A673 (cell line): Measurements from ENCODE around the gene CPE. TPM values are rescaled to one million over a fixed set of nuclear protein-coding genes. Genes with fewer than 3 reads are reported as not detected.

Experiments used
- BruUV-seq: library from RNA; stranded (reverse); fragments of 400-500 nt; replicated peaks from 2 replicates; lab custom pipeline; 2021; lab: Mats Ljungman, UMichigan
- CTCF ChIA-PET: fragments of 300-600 bp; sonication (Branson Sonifier 250); formaldehyde crosslinking; loops from one replicate; lab custom pipeline; 2022; ENCODE audit warnings: antibody characterized with exemption; lab: Charles Lee
- POLR2A ChIA-PET: fragments of 300-600 bp; sonication (Branson Sonifier 250); formaldehyde crosslinking; loops from one replicate; lab custom pipeline; 2022; ENCODE audit warnings: antibody characterized with exemption; ENCODE audit not compliant: low non-redundant PET; lab: Charles Lee
- DNase-seq: peaks from one replicate; pipeline ENCODE4 v3.0.0-alpha.2; 2015; ENCODE audit warnings: low spot score
- H3K27ac ChIP-seq: fragments of 200-600 bp; sonication (generic); 2 replicates; pipeline ENCODE4 v1.5.1; 2016; ENCODE audit warnings: mixed run types, low read depth, mild to moderate bottlenecking, mixed read lengths, antibody characterized with exemption, low read length; ENCODE audit not compliant: poor library complexity, severe bottlenecking
- H3K27me3 ChIP-seq: fragments of 200-600 bp; sonication (generic); replicated peaks from 2 replicates; pipeline ENCODE4 v1.6.1; 2017; ENCODE audit warnings: mixed run types, low read depth, mild to moderate bottlenecking, mixed read lengths, antibody characterized with exemption, low read length; ENCODE audit not compliant: insufficient read depth, poor library complexity
- H3K36me3 ChIP-seq: fragments of 200-600 bp; sonication (generic); 2 replicates; pipeline ENCODE4 v1.6.1; 2016; ENCODE audit warnings: mixed run types, mild to moderate bottlenecking, mixed read lengths, antibody characterized with exemption, low read length; ENCODE audit not compliant: insufficient read depth, poor library complexity, severe bottlenecking
- H3K4me1 ChIP-seq: fragments of 200-600 bp; sonication (generic); 2 replicates; pipeline ENCODE4 v1.6.1; 2017; ENCODE audit warnings: mixed run types, mild to moderate bottlenecking, mixed read lengths, antibody characterized with exemption, low read length; ENCODE audit not compliant: insufficient read depth, poor library complexity, severe bottlenecking
- H3K4me3 ChIP-seq: fragments of 200-600 bp; sonication (generic); 2 replicates; pipeline ENCODE4 v1.5.1; 2016; ENCODE audit warnings: low read depth, mixed run types, mild to moderate bottlenecking, mixed read lengths, low read length; ENCODE audit not compliant: poor library complexity, severe bottlenecking
- H3K9me3 ChIP-seq: fragments of 200-600 bp; sonication (generic); 2 replicates; pipeline ENCODE4 v1.6.1; 2016; ENCODE audit warnings: mixed run types, low read depth, mild to moderate bottlenecking, mixed read lengths, antibody characterized with exemption, low read length; ENCODE audit not compliant: poor library complexity, severe bottlenecking
- EZH2 ChIP-seq: fragments of 200-600 bp; sonication (generic); IDR thresholded peaks from 2 replicates; pipeline ENCODE4 v1.6.1; 2017; ENCODE audit warnings: borderline replicate concordance, low read depth, mild to moderate bottlenecking, mixed read lengths, antibody characterized with exemption, low read length; ENCODE audit not compliant: poor library complexity, severe bottlenecking
- intact Hi-C: fragments of 100-400 bp; cut with micrococcal nuclease; formaldehyde crosslinking; loops from one replicate; pipeline ENCODE4 v1.10.0; 2022; ENCODE audit not compliant: unreplicated experiment
- total RNA-seq: library from RNA; stranded (reverse); gene quantifications from 2 replicates; pipeline ENCODE4 v1.2.3, GENCODE V29; 2021
- TF ChIP-seq, protein P1 (sequence below): fragments of 300-800, 200-600 bp; sonication (generic); conservative IDR thresholded peaks from 2 replicates; pipeline ENCODE4 v1.5.1; 2017; ENCODE audit warnings: low read depth, mild to moderate bottlenecking, antibody characterized with exemption, low read length, moderate library complexity, mixed read lengths

CPE gene
- total RNA-seq, 1 experiment from 2014 or later, result 27.2 TPM

DNA sequence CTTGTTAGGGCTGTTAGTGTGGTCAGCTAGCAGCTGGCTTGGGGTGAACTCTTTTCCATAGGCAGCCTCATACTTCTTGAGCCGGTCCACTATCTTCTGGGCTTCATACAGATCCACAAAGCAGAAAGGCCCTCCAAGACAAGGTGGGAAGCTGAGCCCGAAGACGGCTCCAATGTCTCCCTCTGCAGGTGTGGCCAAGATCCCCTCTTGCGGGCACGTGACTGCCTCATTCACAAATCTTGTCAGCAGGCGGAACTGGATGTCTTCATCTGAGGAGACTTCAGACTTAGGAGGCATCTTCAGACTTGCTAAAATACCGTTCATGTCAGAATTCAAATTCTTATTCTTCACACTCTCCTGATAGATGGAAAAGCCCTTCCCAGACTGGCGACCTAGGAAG lies 25.3 kb downstream of the CPE start:
- Histone ChIP-seq H3K4me1 (peaks cover 3% of the 10 kb centered on the region), H3K4me3 (no peak overlapping the region), H3K36me3 (no peaks in the 10 kb centered on the region), H3K27ac (no peak overlapping the region), H3K9me3 (no peaks in the 10 kb centered on the region), H3K27me3 (no peaks in the 10 kb centered on the region)
- ChIA-PET CTCF (no interaction called here), POLR2A (no interaction called here)
- no TSS peak for BruUV-seq
- intact Hi-C loops, result no loop called here
- TF ChIP-seq, protein P1, sequence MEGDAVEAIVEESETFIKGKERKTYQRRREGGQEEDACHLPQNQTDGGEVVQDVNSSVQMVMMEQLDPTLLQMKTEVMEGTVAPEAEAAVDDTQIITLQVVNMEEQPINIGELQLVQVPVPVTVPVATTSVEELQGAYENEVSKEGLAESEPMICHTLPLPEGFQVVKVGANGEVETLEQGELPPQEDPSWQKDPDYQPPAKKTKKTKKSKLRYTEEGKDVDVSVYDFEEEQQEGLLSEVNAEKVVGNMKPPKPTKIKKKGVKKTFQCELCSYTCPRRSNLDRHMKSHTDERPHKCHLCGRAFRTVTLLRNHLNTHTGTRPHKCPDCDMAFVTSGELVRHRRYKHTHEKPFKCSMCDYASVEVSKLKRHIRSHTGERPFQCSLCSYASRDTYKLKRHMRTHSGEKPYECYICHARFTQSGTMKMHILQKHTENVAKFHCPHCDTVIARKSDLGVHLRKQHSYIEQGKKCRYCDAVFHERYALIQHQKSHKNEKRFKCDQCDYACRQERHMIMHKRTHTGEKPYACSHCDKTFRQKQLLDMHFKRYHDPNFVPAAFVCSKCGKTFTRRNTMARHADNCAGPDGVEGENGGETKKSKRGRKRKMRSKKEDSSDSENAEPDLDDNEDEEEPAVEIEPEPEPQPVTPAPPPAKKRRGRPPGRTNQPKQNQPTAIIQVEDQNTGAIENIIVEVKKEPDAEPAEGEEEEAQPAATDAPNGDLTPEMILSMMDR, result no peak
- no peak for TF ChIP-seq EZH2
- DNase-seq, result no peak

DNA sequence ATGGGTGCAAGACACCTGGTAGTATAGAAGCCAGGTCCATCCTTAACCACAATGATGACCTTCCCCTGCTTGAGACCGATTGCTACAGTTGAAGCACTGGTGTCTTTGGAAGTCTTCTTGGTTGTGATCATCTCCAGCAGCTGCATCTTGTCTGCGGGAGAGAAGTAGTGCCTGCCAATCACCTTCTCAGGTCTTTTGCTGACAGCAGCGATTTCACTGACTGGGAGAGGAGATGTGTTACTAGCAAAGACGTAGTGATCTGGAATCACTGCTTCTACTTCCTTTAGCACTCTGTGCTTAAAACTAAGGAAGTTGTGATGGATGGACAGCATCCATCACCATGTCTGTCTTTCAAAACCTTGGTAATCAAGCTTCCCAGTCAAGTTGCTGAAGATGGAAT lies 25.9 kb downstream of the CPE start:
- CTCF ChIA-PET, result no interaction called here
- H3K36me3 ChIP-seq, result no peaks in the 10 kb centered on the region
- H3K9me3 ChIP-seq, result no peaks in the 10 kb centered on the region
- no TSS peak for BruUV-seq
- POLR2A ChIA-PET, result no interaction called here
- no peaks in the 10 kb centered on the region for H3K4me1 ChIP-seq
- intact Hi-C loops, result no loop called here
- no peak for DNase-seq
- no peak for TF ChIP-seq EZH2
- TF ChIP-seq, protein P1, result no peak
- no peak overlapping the region for H3K4me3 ChIP-seq
- H3K27me3 ChIP-seq, result no peaks in the 10 kb centered on the region
- H3K27ac ChIP-seq, result no peak overlapping the region

DNA sequence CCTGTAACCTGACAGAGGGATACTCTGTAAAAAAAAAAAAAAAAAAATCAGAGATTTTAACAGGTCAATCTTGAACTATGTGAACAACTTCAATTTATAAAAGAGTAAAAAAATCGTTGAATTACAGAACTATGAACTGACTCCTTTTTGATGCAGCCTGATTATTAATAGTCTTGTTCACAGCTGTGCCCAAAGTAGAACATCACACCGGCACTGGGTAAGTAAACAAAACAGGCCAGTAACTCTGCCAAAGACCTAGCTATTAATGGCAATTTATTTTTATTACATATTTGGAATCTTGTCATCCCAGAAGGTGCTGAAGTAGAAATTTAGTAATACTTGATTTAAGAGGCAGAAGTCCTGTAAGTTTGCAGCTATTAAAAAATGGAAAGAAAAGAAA lies 31.4 kb downstream of the CPE start:
- no peak for DNase-seq
- Histone ChIP-seq H3K36me3 (no peaks in the 10 kb centered on the region), H3K27me3 (no peaks in the 10 kb centered on the region), H3K4me1 (peaks cover 3% of the 10 kb centered on the region), H3K4me3 (no peak overlapping the region), H3K9me3 (no peaks in the 10 kb centered on the region), H3K27ac (no peak overlapping the region)
- intact Hi-C loops, result no loop called here
- no TSS peak for BruUV-seq
- POLR2A ChIA-PET, result no interaction called here
- TF ChIP-seq, protein P1, result no peak
- no peak for TF ChIP-seq EZH2
- CTCF ChIA-PET, result no interaction called here
